HCT116 (cell line): ENCODE results near the gene ZNF367. TPM values are rescaled to one million over a fixed set of nuclear protein-coding genes. Genes with fewer than 3 reads are reported as not detected.

Source experiments
- ATAC-seq: fragments of 200-7000 bp; cut with Tn5 transposase; 2 replicates; pipeline ENCODE4 v1.9.1; 2020; ENCODE audit warnings: mild to moderate bottlenecking, moderate library complexity
- BruUV-seq: library from RNA; stranded (reverse); fragments of 400-500 nt; replicated peaks from 2 replicates; lab custom pipeline; 2021; lab: Mats Ljungman, UMichigan
- CTCF ChIA-PET: fragments of 300-600 bp; sonication (Branson Sonifier 250); formaldehyde crosslinking; loops from one replicate; lab custom pipeline; 2021; ENCODE audit warnings: antibody characterized with exemption; lab: Charles Lee
- POLR2A ChIA-PET: fragments of 300-600, 350-600 bp; sonication (Branson Sonifier 250); formaldehyde crosslinking; loops from one replicate; lab custom pipeline; 2021; ENCODE audit warnings: antibody characterized with exemption; lab: Charles Lee
- RAD21 ChIA-PET, 2 experiments: fragments of 300-600 bp; sonication (Branson Sonifier 250); formaldehyde crosslinking; loops; one replicate each; lab custom pipeline; 2023; ENCODE audit warnings: low total read pairs in 2 of 2; ENCODE audit not compliant: uncharacterized antibody in 2 of 2, unreplicated experiment in 2 of 2, low non-redundant PET in 1 of 2; lab: Charles Lee
- DNase-seq: peaks from one replicate; pipeline ENCODE4 v3.0.0-alpha.2; 2010; ENCODE audit warnings: low read depth, low spot score
- H2AFZ ChIP-seq: fragments of 200-600 bp; shearing (Covaris generic), sonication (generic); 2 replicates; pipeline ENCODE4 v1.6.1; 2017; ENCODE audit warnings: low read depth, mixed run types, mixed read lengths, antibody characterized with exemption, low read length; ENCODE audit not compliant: poor library complexity, severe bottlenecking
- H3K27ac ChIP-seq: 2 replicates; pipeline ENCODE4 v1.5.1; 2012; ENCODE audit warnings: low read depth, low read length
- H3K27me3 ChIP-seq: fragments of 200-600 bp; sonication (generic); 2 replicates; pipeline ENCODE4 v1.6.1; 2016; ENCODE audit warnings: mixed run types, low read length, mixed read lengths; ENCODE audit not compliant: insufficient read depth
- H3K36me3 ChIP-seq, 2 experiments: fragments of 200-500 bp in 1 of 2; fragments of 200-600 bp in 1 of 2; sonication (Bioruptor generic) in 1 of 2; sonication (generic) in 1 of 2; 2 replicates each; pipeline versions ENCODE4 v1.5.1 to v1.6.1; 2014 to 2016; ENCODE audit warnings: low read length in 2 of 2, inconsistent platforms in 1 of 2, mixed read lengths in 1 of 2, mixed run types in 1 of 2; ENCODE audit not compliant: insufficient read depth in 2 of 2, control insufficient read depth in 1 of 2
- H3K4me1 ChIP-seq, 2 experiments: fragments of 200-600 bp in 1 of 2; sonication (generic) in 1 of 2; 2 replicates each; pipeline versions ENCODE4 v1.5.1 to v1.6.1; 2012 to 2017; ENCODE audit warnings: low read length in 2 of 2, inconsistent platforms in 1 of 2, mild to moderate bottlenecking in 1 of 2, mixed read lengths in 1 of 2, mixed run types in 1 of 2, moderate library complexity in 1 of 2; ENCODE audit not compliant: insufficient read depth in 2 of 2, control insufficient read depth in 1 of 2
- H3K4me2 ChIP-seq: fragments of 200-600 bp; sonication (generic); 2 replicates; pipeline ENCODE4 v1.6.1; 2017; ENCODE audit warnings: mixed run types, low read length, mixed read lengths
- H3K4me3 ChIP-seq, 2 experiments: fragments of 200-600 bp in 1 of 2; sonication (generic) in 1 of 2; replicated peaks in 1 of 2; 2 replicates each; pipeline ENCODE4 v1.5.1; 2011 to 2016; ENCODE audit warnings: low read length in 2 of 2, control low read depth in 1 of 2, low read depth in 1 of 2, mild to moderate bottlenecking in 1 of 2, mixed read lengths in 1 of 2, mixed run types in 1 of 2
- H3K79me2 ChIP-seq: fragments of 200-600 bp; sonication (generic); 2 replicates; pipeline ENCODE4 v1.6.1; 2017; ENCODE audit warnings: mild to moderate bottlenecking, mixed run types, low read length, moderate library complexity, mixed read lengths; ENCODE audit not compliant: insufficient read depth
- H3K9ac ChIP-seq: fragments of 200-600 bp; sonication (generic); 2 replicates; pipeline ENCODE4 v1.6.1; 2016; ENCODE audit warnings: low read length, mixed read lengths
- H3K9me2 ChIP-seq: fragments of 200-600 bp; sonication (generic), shearing (Covaris generic); 2 replicates; pipeline ENCODE4 v1.6.1; 2017; ENCODE audit warnings: mixed run types, mild to moderate bottlenecking, moderate library complexity; ENCODE audit not compliant: insufficient read depth
- H3K9me3 ChIP-seq, 2 experiments: fragments of 200-500 bp in 1 of 2; fragments of 200-600 bp in 1 of 2; sonication (Bioruptor generic) in 1 of 2; sonication (generic) in 1 of 2; 2 replicates each; pipeline ENCODE4 v1.6.1; 2014 to 2017; ENCODE audit warnings: low read length in 2 of 2, mixed read lengths in 2 of 2, inconsistent platforms in 1 of 2, low read depth in 1 of 2, mild to moderate bottlenecking in 1 of 2, mixed run types in 1 of 2, moderate library complexity in 1 of 2; ENCODE audit not compliant: control insufficient read depth in 1 of 2, insufficient read depth in 1 of 2
- H4K20me1 ChIP-seq: fragments of 200-600 bp; sonication (generic), shearing (Covaris generic); 2 replicates; pipeline ENCODE4 v1.6.1; 2017; ENCODE audit warnings: mixed run types, mild to moderate bottlenecking, moderate library complexity; ENCODE audit not compliant: insufficient read depth
- ELF1 ChIP-seq: IDR thresholded peaks from 2 replicates; pipeline ENCODE4 v1.6.1; 2012; ENCODE audit warnings: low read depth, borderline replicate concordance
- EZH2phosphoT487 ChIP-seq: fragments of 200-600 bp; IDR thresholded peaks from 2 replicates; pipeline ENCODE4 v1.6.1; 2018; ENCODE audit warnings: antibody characterized with exemption, borderline replicate concordance
- FOSL1 ChIP-seq: IDR thresholded peaks from 2 replicates; pipeline ENCODE4 v1.6.1; 2012; ENCODE audit warnings: low read depth
- POLR2A ChIP-seq: IDR thresholded peaks from 2 replicates; pipeline ENCODE4 v1.7.0; 2011; ENCODE audit warnings: borderline replicate concordance; ENCODE audit not compliant: insufficient read depth, insufficient read length; ENCODE audit errors: extremely low read depth
- SP1 ChIP-seq: IDR thresholded peaks from 2 replicates; pipeline ENCODE4 v1.6.1; 2012; ENCODE audit warnings: low read depth
- SRF ChIP-seq: IDR thresholded peaks from 2 replicates; pipeline ENCODE4 v1.6.1; 2012; ENCODE audit warnings: low read depth
- YY1 ChIP-seq: IDR thresholded peaks from 2 replicates; pipeline ENCODE4 v1.6.1; 2011; ENCODE audit warnings: low read length, low read depth, moderate library complexity, mild to moderate bottlenecking; ENCODE audit not compliant: insufficient replicate concordance; ENCODE audit errors: extremely low read depth
- ZNF274 ChIP-seq: fragments of 200-500 bp; sonication (Bioruptor generic); IDR thresholded peaks from 2 replicates; pipeline ENCODE4 v1.6.1; 2014; ENCODE audit warnings: mild to moderate bottlenecking, low read depth, low read length, inconsistent platforms
- intact Hi-C: fragments of 100-400 bp; cut with micrococcal nuclease; formaldehyde crosslinking; loops from 2 replicates; pipeline ENCODE4 v1.10.0; 2022
- total RNA-seq: library from RNA; stranded (reverse); gene quantifications from one replicate; pipeline ENCODE4 v1.2.1, GENCODE V29; 2021; ENCODE audit not compliant: unreplicated experiment
- TF ChIP-seq, protein P1 (sequence below): IDR thresholded peaks from 2 replicates; pipeline ENCODE4 v1.6.1; 2012
- TF ChIP-seq, protein P2 (sequence below): IDR thresholded peaks from 2 replicates; pipeline ENCODE4 v1.6.1; 2012; ENCODE audit warnings: low read depth
- TF ChIP-seq, protein P3 (sequence below): IDR thresholded peaks from 2 replicates; pipeline ENCODE4 v1.6.1; 2012
- TF ChIP-seq, protein P4 (sequence below): IDR thresholded peaks from 2 replicates; pipeline ENCODE4 v1.6.1; 2011; ENCODE audit warnings: mild to moderate bottlenecking, low read length, moderate library complexity; ENCODE audit not compliant: insufficient replicate concordance; ENCODE audit errors: extremely low read depth

ZNF367 gene
- total RNA-seq, 1 experiment from 2014 or later = 18.1 TPM

DNA sequence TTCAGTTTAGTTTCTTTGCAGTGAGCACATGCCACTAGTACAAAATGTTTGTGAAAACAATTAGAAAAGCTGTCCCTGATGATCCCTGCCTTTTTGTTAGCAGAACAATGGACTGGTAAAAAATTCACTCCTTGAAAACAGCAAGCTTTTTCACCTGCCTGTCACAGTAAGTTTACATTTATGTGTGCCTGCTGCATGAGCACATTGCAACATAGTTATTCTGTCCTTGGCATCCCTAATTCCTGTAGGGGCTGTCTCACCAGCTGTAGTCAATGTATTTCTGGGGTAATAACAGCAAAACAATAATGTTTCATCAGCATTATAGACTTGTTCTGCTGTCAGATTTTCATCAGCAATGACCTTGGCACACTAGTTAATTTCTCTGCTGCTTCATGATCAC, 11.6 kb upstream of the ZNF367 start:
- H2AFZ ChIP-seq = no peak overlapping the region
- ChIA-PET CTCF (no interaction called here), RAD21 (no interaction called here), POLR2A (no interaction called here)
- ATAC-seq = no peak
- no peak overlapping the region for H3K4me3 ChIP-seq
- no peak overlapping the region for H3K27ac ChIP-seq
- no peaks in the 10 kb centered on the region for H3K4me1 ChIP-seq
- no peaks in the 10 kb centered on the region for H3K27me3 ChIP-seq
- no peaks in the 10 kb centered on the region for H4K20me1 ChIP-seq
- no peak for TF ChIP-seq YY1
- TF ChIP-seq, protein P1, sequence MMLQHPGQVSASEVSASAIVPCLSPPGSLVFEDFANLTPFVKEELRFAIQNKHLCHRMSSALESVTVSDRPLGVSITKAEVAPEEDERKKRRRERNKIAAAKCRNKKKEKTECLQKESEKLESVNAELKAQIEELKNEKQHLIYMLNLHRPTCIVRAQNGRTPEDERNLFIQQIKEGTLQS = no peak
- no peak for TF ChIP-seq EZH2phosphoT487
- H3K9me3 ChIP-seq = peaks cover 0 to under 1% of the 10 kb centered on the region in 2 experiments; a peak in 1 of 4 replicates
- no peak overlapping the region for H3K9ac ChIP-seq
- no peaks in the 10 kb centered on the region for H3K9me2 ChIP-seq
- no TSS peak for BruUV-seq
- no peaks in the 10 kb centered on the region for H3K79me2 ChIP-seq
- H3K36me3 ChIP-seq = no peaks in the 10 kb centered on the region
- intact Hi-C loops = no loop called here
- H3K4me2 ChIP-seq = no peak overlapping the region
- DNase-seq = no peak

DNA sequence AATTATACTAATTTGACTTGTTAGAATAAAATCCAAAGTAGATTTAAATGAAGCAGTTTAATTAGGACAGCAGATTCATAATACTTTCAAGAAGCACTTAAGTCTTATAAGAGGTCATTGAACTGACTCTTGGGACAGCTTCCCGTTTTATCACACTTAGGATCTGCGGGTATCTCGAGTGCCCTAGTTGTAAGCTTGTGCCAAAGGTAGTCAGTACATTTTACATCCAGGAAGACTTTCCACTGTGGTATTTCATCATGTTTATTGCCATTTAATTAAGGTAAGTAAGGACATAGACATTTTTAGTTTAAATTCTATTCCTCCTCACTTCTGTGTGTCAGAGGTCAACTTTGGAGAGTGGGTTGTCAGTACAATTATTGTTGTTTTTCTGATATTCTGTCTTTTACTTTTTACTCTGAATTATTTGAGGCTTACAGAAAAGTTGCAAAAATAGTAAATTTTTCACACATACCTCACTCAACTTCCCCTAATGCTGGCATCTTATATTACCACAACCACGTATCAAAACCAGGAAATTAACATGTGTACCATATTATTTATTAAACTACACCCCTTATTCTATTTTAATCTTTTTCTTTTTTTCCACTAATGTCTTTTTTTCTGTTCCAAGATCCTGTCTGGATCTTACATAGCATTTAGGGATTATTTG, 7.5 kb upstream of the ZNF367 start:
- Histone ChIP-seq H3K9ac (no peak overlapping the region), H3K4me1 (peaks cover 11 to 24% of the 10 kb centered on the region in 2 experiments), H3K27me3 (no peaks in the 10 kb centered on the region), H4K20me1 (no peaks in the 10 kb centered on the region), H3K4me2 (no peak overlapping the region), H3K36me3 (no peaks in the 10 kb centered on the region), H3K27ac (no peak overlapping the region), H3K79me2 (no peaks in the 10 kb centered on the region), H2AFZ (no peak overlapping the region), H3K9me2 (no peaks in the 10 kb centered on the region), H3K9me3 (no peaks in the 10 kb centered on the region), H3K4me3 (no peak overlapping the region)
- BruUV-seq = no TSS peak
- POLR2A ChIA-PET = no interaction called here
- intact Hi-C loops = no loop called here
- TF ChIP-seq SRF (no peak), SP1 (no peak), FOSL1 (no peak), POLR2A (no peak), YY1 (no peak), ZNF274 (no peak), ELF1 (no peak)
- TF ChIP-seq, protein P1 = no peak
- TF ChIP-seq, protein P2, sequence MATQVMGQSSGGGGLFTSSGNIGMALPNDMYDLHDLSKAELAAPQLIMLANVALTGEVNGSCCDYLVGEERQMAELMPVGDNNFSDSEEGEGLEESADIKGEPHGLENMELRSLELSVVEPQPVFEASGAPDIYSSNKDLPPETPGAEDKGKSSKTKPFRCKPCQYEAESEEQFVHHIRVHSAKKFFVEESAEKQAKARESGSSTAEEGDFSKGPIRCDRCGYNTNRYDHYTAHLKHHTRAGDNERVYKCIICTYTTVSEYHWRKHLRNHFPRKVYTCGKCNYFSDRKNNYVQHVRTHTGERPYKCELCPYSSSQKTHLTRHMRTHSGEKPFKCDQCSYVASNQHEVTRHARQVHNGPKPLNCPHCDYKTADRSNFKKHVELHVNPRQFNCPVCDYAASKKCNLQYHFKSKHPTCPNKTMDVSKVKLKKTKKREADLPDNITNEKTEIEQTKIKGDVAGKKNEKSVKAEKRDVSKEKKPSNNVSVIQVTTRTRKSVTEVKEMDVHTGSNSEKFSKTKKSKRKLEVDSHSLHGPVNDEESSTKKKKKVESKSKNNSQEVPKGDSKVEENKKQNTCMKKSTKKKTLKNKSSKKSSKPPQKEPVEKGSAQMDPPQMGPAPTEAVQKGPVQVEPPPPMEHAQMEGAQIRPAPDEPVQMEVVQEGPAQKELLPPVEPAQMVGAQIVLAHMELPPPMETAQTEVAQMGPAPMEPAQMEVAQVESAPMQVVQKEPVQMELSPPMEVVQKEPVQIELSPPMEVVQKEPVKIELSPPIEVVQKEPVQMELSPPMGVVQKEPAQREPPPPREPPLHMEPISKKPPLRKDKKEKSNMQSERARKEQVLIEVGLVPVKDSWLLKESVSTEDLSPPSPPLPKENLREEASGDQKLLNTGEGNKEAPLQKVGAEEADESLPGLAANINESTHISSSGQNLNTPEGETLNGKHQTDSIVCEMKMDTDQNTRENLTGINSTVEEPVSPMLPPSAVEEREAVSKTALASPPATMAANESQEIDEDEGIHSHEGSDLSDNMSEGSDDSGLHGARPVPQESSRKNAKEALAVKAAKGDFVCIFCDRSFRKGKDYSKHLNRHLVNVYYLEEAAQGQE = no peak
- TF ChIP-seq, protein P3, sequence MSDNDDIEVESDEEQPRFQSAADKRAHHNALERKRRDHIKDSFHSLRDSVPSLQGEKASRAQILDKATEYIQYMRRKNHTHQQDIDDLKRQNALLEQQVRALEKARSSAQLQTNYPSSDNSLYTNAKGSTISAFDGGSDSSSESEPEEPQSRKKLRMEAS = no peak
- TF ChIP-seq, protein P4, sequence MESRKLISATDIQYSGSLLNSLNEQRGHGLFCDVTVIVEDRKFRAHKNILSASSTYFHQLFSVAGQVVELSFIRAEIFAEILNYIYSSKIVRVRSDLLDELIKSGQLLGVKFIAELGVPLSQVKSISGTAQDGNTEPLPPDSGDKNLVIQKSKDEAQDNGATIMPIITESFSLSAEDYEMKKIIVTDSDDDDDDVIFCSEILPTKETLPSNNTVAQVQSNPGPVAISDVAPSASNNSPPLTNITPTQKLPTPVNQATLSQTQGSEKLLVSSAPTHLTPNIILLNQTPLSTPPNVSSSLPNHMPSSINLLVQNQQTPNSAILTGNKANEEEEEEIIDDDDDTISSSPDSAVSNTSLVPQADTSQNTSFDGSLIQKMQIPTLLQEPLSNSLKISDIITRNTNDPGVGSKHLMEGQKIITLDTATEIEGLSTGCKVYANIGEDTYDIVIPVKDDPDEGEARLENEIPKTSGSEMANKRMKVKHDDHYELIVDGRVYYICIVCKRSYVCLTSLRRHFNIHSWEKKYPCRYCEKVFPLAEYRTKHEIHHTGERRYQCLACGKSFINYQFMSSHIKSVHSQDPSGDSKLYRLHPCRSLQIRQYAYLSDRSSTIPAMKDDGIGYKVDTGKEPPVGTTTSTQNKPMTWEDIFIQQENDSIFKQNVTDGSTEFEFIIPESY = no peak
- CTCF ChIA-PET = no interaction called here
- DNase-seq = no peak
- ATAC-seq = no peak
- RAD21 ChIA-PET = no interaction called here
